HG02938 (cell line): ENCODE data around the gene WIPF3.
A peak's percentile ranks its signal among the peaks of the same experiment; 100 is the strongest.
"Not testable (repeated sequence)": the region's sequence is repeated elsewhere in the genome, so short reads cannot be mapped to it uniquely, and the experiment has no call there.

Source experiments
- ATAC-seq: cut with Tn5 transposase; IDR thresholded peaks from one replicate; pipeline ENCODE4 v1.9.1; 2021; ENCODE audit warnings: mild to moderate bottlenecking, moderate library complexity; ENCODE audit not compliant: unreplicated experiment

Gene WIPF3

DNA sequence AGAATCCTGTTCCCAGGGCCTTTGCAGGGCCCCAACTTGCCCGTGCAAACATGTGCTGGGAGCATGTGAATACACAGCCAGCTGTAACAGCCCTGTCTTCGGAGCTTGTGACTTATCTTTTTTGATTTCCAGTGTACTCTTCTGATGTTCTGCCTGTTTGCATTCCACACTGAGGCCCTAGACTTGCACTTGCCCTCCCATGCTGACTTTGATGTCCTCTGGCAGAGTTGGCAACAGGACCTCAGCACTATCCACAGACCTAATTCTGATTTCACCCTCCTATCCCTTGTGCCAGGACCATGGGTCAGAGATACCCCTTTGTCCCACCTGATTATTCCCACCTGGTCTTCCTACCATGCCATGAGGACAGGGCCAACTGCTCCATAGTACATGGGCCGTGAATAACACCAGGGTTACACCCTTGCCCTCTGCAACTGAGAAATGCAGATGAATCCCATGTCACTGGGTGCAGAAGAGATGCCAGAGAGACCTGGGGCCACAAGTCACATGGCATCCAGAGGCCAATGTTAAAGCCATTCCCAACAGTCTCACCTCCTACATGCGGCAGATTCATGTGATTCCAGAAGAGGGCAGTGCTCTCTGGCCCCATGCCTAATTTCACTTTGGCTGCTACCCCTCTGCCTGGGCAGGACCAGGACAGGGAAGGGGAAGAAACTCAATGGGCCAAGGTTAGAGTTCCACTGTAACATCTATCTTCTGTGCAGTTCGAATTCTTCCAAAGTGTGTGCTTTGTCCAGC is 140.3 kb downstream of the WIPF3 start:
- ATAC-seq, result no peak

- no peak for ATAC-seq
Measured at GRCh38 chr7:29948587-29948986, 142.3 kb downstream of the WIPF3 start.

DNA sequence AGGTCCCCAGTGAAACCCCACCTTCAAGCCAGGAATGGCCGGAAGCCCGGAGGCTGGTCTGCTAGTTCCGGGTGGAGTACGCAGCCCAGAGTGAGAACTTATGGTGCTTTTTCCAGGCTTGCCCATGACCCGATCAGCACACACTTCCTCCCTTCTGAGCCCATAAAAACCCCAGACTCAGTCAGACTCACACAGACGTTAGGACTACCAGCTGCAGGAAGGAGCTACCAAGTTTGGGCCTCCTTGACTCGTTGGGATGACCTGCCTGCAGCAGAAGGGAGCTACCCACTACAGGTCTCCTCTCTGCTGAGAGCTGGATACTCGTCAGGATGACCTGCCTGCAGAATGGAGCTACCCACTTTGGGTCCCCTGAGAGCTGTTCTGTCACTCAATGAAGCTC is 144.2 kb downstream of the WIPF3 start:
- no peak for ATAC-seq

DNA sequence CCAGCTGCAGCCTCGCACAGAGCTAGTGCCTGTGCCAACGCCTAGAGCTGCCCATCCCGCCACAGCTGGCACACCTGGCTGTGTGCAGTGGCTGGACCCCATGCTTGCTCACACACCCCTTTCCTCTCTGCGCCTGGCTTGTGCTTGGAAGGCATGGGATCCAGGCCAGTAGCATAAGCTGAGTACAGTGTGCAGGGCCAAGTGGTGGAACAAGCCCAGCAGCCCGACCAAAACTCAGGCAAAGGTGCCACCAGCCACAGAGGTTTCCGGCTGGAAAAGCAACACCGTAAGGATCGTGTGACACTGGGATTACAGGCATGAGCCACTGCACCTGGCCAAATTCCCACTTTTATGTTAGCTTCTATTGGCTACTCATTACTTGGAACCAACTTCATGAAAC is 144.9 kb downstream of the WIPF3 start:
- no peak for ATAC-seq

- no peak for ATAC-seq
Measured at GRCh38 chr7:29953726-29954347, 147.5 kb downstream of the WIPF3 start.

DNA sequence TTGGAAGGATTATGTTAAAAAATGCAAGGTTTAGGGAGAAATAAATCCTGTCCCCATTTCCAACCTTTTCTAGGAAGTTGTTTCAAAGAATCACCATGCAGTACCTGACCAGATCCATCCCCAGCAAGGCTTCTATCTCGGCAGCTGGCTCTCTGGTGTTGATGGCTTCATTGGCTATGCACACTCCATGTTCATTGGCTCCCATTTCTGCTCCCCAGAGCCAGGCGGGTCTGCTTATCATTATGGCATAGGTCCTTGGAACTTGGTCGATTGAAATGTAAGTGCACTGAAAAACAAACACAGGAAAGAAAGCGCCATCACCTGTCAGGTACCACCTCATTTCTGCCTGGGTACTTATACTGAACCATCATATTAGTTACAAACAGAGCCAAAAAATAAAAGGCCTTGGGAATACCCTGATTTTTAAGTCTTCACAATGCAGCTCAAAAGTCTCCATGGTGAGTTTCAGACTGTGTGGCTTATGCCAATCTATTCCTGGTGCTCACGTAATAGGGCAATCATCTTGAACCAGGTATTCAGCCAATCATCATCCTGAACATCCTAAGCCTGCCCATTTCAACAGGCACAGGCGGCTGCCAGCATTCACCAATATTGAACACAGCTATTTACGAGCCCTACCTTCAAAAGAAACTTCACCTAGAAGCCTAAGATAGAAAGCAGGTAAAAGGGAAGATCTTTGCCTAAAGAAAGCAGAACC is 148.9 kb downstream of the WIPF3 start:
- ATAC-seq, result no peak

- ATAC-seq, result peak; percentile 71
Measured at GRCh38 chr7:29955799-29956486, 149.6 kb downstream of the WIPF3 start.

DNA sequence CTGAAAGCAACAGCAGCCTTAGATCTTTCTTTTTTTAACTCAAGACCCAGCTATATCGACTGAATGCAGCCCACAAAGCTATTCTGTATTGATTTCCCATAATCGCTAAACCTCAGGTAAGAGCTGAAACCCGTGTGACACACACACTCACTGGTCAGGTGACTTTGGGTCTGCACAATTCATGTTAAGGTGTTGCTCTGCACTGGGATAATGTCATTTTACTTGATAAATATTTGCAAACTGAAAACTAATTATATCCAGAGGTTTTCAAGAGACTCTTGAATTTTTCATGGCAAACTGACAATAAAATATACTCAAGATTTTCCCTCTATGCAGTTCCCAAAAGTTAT is 150.2 kb downstream of the WIPF3 start:
- no peak for ATAC-seq

- ATAC-seq, result no peak
Measured at GRCh38 chr7:29957521-29958310, 151.4 kb downstream of the WIPF3 start.

- no peak for ATAC-seq
Measured at GRCh38 chr7:29958667-29959358, 152.5 kb downstream of the WIPF3 start.

DNA sequence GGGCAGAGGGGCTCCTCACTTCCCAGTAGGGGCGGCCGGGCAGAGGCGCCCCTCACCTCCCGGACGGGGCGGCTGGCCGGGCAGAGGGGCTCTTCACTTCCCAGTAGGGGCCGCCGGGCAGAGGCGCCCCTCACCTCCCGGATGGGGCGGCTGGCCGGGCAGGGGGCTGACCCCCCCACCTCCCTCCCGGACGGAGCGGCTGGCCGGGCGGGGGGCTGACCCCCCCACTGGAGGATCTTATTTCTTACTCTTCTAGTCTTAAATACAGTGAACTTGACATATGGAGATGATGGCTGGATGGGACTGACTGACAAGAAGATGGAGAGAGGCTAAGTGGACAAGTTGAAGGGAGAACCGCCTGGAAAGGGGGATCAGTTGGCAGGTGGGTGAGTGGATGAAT is 155.3 kb downstream of the WIPF3 start:
- ATAC-seq, result not testable (repeated sequence)

DNA sequence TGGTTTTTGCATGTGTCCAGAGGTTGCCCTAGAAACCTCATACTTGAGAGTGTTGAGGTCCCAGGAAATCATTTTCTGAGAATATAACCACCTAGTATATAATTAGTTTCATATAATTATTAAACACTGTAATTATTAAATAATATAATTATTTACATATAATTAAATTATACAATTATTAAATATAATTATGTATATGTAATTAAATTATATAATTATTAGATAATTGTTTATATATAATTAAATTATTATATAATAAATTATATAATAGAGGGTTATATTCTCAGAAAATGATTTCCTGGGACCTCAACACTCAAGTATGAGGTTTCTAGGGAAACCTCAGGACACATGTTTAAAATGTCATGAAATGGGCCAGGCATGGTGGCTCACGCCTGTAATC is 155.7 kb downstream of the WIPF3 start:
- no peak for ATAC-seq

GRCh38 chr7:29965030-29965429 is 158.7 kb downstream of the WIPF3 start:
- no peak for ATAC-seq
